ENCODE data around the gene TBK1.

TBK1 gene

GRCh38 chr12:64450057-64450640 lies 1.8 kb upstream of the TBK1 start:
- Histone ChIP-seq H3K4me1 (ENCODE audit: insufficient read depth, low read length) (peaks cover 33% of the 10 kb centered on the region), H3K4me2 (ENCODE audit: insufficient read depth, low read length) (peak overlapping the region; percentile 99), H3K9ac (ENCODE audit: low read depth, low read length) (no peak overlapping the region), H3K36me3 (ENCODE audit: insufficient read depth, low read length) (peaks cover 38% of the 10 kb centered on the region), H3K79me2 (ENCODE audit: insufficient read depth, low read length) (peaks cover 39% of the 10 kb centered on the region), H3K27ac (ENCODE audit: low read length) (no peak overlapping the region), H3K4me3 (ENCODE audit: low read depth in 1 of 2, low read length in 2 of 2) (no peak overlapping the region; a peak in 1 of 4 replicates), H3K9me3 (ENCODE audit: insufficient read depth, low read length, severe bottlenecking) (no peaks in the 10 kb centered on the region), H2AFZ (ENCODE audit: low read depth, low read length) (no peak overlapping the region), H4K20me1 (ENCODE audit: insufficient read depth, low read length) (no peaks in the 10 kb centered on the region), H3K27me3 (ENCODE audit: insufficient read depth, low read length, poor library complexity) (no peaks in the 10 kb centered on the region)
- no peak for ATAC-seq (ENCODE audit: insufficient read depth, low read depth)
- no peak for DNase-seq
- TF ChIP-seq, protein P1, sequence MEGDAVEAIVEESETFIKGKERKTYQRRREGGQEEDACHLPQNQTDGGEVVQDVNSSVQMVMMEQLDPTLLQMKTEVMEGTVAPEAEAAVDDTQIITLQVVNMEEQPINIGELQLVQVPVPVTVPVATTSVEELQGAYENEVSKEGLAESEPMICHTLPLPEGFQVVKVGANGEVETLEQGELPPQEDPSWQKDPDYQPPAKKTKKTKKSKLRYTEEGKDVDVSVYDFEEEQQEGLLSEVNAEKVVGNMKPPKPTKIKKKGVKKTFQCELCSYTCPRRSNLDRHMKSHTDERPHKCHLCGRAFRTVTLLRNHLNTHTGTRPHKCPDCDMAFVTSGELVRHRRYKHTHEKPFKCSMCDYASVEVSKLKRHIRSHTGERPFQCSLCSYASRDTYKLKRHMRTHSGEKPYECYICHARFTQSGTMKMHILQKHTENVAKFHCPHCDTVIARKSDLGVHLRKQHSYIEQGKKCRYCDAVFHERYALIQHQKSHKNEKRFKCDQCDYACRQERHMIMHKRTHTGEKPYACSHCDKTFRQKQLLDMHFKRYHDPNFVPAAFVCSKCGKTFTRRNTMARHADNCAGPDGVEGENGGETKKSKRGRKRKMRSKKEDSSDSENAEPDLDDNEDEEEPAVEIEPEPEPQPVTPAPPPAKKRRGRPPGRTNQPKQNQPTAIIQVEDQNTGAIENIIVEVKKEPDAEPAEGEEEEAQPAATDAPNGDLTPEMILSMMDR (IDR thresholded peaks at IDR 0.05; ENCODE audit: borderline replicate concordance, extremely low read depth, low read length, poor library complexity, severe bottlenecking), result no peak
- TF ChIP-seq EZH2 (IDR thresholded peaks at IDR 0.05; ENCODE audit: borderline replicate concordance, low read depth, low read length, severe bottlenecking), result no peak

DNA sequence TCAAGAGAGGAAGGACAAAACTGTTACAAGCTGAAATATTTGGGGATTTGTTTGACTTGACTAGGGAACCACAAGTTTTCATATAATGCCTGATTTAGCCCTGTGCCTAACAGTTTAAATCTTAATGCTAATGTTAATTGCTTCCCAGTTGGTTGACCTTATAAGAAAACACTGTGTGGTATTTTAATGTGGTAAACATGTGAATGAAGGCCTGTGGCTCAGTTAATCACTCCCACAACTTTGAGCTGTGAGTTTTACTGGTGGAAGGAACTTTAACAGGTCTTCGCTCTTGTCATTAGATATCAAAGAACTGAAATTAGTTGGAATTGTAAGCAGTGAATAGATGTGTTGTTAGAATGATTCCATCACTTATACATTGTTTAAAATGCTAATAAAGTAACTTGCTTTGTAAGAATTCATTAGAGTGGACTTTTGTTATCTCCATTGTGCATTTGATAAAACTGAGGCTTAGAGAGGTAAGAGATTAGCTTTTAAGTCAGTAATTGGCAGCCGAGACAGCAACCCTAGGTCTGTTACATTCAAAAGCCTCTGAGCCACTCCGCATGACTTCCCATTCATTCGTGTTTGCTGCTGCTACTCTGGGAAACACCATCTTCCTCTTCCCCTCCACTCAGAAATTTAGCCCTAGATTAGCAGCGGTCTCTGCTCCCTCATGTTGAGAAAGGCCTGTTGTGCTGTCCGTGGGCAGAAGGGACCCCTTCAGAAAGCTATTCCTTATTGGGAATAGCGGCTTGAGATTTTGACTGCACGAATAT lies 1.0 kb upstream of the TBK1 start:
- H2AFZ ChIP-seq (ENCODE audit: low read depth, low read length), result peak overlapping the region; percentile 100
- 0 out of 3 replicates have a peak, but pooled peaks have one; percentile 16 for ATAC-seq (ENCODE audit: insufficient read depth, low read depth)
- peaks cover 47% of the 10 kb centered on the region for H3K79me2 ChIP-seq (ENCODE audit: insufficient read depth, low read length)
- peaks cover 40% of the 10 kb centered on the region for H3K4me1 ChIP-seq (ENCODE audit: insufficient read depth, low read length)
- peak overlapping the region; percentile 58 to 98; a peak in 3 of 4 replicates for H3K4me3 ChIP-seq (ENCODE audit: low read depth in 1 of 2, low read length in 2 of 2)
- H3K27me3 ChIP-seq (ENCODE audit: insufficient read depth, low read length, poor library complexity), result no peaks in the 10 kb centered on the region
- H3K4me2 ChIP-seq (ENCODE audit: insufficient read depth, low read length), result peak overlapping the region; percentile 99
- no peak for TF ChIP-seq EZH2 (IDR thresholded peaks at IDR 0.05; ENCODE audit: borderline replicate concordance, low read depth, low read length, severe bottlenecking)
- TF ChIP-seq, protein P1 (IDR thresholded peaks at IDR 0.05; ENCODE audit: borderline replicate concordance, extremely low read depth, low read length, poor library complexity, severe bottlenecking), result no peak
- no peaks in the 10 kb centered on the region for H3K9me3 ChIP-seq (ENCODE audit: insufficient read depth, low read length, severe bottlenecking)
- peaks cover 30% of the 10 kb centered on the region for H3K36me3 ChIP-seq (ENCODE audit: insufficient read depth, low read length)
- H4K20me1 ChIP-seq (ENCODE audit: insufficient read depth, low read length), result no peaks in the 10 kb centered on the region
- DNase-seq, result peak; percentile 25
- peak overlapping the region; percentile 88 for H3K9ac ChIP-seq (ENCODE audit: low read depth, low read length)
- H3K27ac ChIP-seq (ENCODE audit: low read length), result peak overlapping the region; percentile 90

- DNase-seq (peak; percentile 22), ATAC-seq (ENCODE audit: insufficient read depth, low read depth) (peak; percentile 51)
- Histone ChIP-seq H3K4me1 (ENCODE audit: insufficient read depth, low read length) (peaks cover 52% of the 10 kb centered on the region), H2AFZ (ENCODE audit: low read depth, low read length) (peak overlapping the region; percentile 100), H3K27ac (ENCODE audit: low read length) (peak overlapping the region; percentile 90), H3K36me3 (ENCODE audit: insufficient read depth, low read length) (peaks cover 21% of the 10 kb centered on the region), H3K9me3 (ENCODE audit: insufficient read depth, low read length, severe bottlenecking) (no peaks in the 10 kb centered on the region), H4K20me1 (ENCODE audit: insufficient read depth, low read length) (no peaks in the 10 kb centered on the region), H3K9ac (ENCODE audit: low read depth, low read length) (peak overlapping the region; percentile 88), H3K79me2 (ENCODE audit: insufficient read depth, low read length) (peaks cover 62% of the 10 kb centered on the region), H3K4me2 (ENCODE audit: insufficient read depth, low read length) (peak overlapping the region; percentile 99), H3K27me3 (ENCODE audit: insufficient read depth, low read length, poor library complexity) (no peaks in the 10 kb centered on the region), H3K4me3 (ENCODE audit: low read depth in 1 of 2, low read length in 2 of 2) (peak overlapping the region; percentile 58 to 98)
- TF ChIP-seq, protein P1 (IDR thresholded peaks at IDR 0.05; ENCODE audit: borderline replicate concordance, extremely low read depth, low read length, poor library complexity, severe bottlenecking), result no peak
- no peak for TF ChIP-seq EZH2 (IDR thresholded peaks at IDR 0.05; ENCODE audit: borderline replicate concordance, low read depth, low read length, severe bottlenecking)
These were observed 824 bp downstream of the TBK1 start for GRCh38 chr12:64452559-64453329.
